GM21423 (cell line): Measurements from ENCODE around the gene RASSF4.
A peak's percentile ranks its signal among the peaks of the same experiment; 100 is the strongest.

ENCODE experiments used
- ATAC-seq: cut with Tn5 transposase; IDR thresholded peaks from one replicate; pipeline ENCODE4 v1.9.1; 2021; ENCODE audit warnings: mild to moderate bottlenecking, moderate library complexity; ENCODE audit not compliant: unreplicated experiment

The RASSF4 gene

DNA sequence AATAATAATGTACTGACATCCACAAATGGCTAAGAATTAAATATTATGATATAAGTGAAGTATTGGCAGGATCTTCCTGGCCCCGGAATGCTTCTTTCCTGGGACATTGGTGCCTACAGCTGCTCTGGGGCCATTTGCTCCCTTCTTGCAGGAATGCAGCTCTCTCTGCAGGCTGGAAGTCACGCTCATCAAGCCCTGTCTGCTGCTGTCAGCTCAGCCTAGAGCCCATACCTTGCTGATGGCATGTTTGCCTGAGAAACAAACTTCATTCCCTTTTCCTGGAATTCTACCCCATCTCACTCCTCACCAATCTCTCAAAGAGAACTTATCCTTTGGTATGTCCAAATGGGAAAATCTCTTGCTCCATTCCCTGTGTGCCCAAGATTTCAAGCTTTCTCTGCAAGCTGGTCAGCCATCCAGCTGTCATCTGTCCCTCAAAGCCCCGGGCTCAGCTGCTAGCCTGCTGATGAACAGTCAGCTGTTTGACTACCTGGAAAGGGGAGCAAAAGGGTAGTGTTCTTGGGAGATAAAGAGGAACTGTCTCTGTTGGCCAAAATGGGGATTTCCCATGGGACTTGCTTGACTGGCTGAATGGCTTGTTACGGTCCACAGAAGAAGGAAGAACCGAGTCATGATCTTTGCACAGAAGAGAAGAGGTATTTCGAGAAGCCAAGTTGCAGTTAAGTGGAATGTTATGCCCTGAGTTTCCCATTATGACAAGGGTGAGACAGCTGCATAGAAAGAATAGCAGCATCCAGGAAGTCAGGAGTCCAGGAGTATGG, 12.0 kb upstream of the RASSF4 start:
- ATAC-seq, result peak; percentile 64

DNA sequence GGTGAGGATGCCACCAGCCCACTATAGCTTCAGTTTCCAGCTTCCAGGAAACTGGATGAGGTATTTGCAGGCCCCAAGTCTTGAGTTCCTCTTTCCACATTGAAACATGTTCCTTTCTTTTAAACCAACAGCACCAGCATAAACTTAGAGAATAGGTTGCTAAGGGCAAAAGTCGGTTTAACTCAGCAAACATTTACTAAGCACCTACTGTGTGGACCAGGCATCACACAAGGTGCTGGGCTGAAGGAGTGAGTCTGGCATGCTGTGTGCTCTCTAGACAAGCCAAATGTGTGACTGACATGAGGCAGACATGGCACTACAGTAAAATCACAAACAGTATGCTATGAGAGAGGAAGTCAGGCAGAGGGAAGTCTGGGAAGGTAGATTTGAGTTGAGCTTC, 11.0 kb upstream of the RASSF4 start:
- ATAC-seq, result no peak

GRCh38 chr10:44949127-44949802, 10.3 kb upstream of the RASSF4 start:
- no peak for ATAC-seq

GRCh38 chr10:44949915-44950314, 9.7 kb upstream of the RASSF4 start:
- ATAC-seq, result no peak

DNA sequence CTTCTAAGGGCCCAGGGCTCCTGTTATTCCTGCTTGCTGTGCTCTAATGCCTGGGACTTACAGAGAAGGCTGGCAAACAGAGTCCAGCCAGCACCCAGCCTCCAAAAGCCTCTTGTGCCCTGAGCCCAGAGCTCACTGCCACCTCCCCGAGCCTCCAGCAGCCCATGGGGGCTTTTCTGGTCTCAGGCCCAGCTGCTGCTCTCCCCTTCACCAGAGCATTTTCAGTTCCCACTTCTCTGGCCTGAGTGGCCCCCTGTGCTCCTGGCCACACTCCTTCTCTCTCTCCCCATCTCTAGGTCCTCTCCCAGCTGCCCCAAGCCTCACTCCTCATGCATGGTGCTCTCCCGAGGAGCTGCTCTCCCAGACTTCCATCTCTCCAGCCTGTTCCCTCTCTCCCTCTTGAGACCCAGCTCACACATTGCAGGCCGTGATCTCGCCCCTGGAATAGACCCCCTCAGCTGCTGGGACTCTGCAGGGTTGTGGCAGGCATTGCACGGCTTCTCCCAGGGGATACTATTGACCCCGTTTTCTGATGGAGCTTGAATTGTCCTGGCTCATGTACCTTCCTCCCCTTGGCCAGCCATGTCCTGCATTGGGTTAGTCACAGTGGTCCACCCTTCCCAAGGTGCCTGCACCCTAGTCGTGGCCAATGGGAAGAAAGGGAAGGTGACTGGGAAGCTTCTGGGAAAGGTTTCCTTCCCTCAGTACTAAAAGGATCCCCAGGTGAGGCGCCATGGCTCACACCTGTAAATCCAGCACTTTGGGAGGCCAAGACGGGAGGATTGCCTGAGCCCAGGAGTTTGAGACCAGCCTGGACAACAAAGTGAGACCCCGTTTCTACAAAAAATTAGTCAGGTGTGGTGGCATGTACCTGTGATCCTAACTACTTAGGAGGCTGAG, 9.0 kb upstream of the RASSF4 start:
- no peak for ATAC-seq

- ATAC-seq, result no peak
Observed at GRCh38 chr10:44951576-44952226, 7.9 kb upstream of the RASSF4 start.

DNA sequence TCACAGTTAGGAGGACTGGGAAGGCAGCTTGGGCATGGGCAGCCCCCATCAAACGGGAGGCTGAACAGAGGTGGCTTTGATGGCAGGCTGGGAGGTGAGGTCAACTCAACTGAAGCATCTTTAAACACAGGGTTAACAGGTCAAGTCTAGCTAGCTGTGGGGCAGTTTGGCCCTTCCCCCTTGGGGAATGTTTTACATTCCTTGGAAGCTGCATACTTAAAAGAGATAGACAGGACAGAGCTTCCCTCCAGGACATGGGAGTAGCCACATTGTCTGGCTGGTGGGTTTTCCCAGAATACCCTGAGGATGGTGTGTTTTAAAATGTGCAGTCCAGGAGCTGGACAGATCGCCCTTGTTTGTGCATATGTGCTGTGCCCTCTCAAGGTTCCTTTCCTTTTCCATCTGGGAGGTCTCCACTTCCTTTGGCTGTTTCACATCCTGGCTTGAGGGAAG, 6.8 kb upstream of the RASSF4 start:
- no peak for ATAC-seq

GRCh38 chr10:44954042-44954441, 5.6 kb upstream of the RASSF4 start:
- no peak for ATAC-seq

DNA sequence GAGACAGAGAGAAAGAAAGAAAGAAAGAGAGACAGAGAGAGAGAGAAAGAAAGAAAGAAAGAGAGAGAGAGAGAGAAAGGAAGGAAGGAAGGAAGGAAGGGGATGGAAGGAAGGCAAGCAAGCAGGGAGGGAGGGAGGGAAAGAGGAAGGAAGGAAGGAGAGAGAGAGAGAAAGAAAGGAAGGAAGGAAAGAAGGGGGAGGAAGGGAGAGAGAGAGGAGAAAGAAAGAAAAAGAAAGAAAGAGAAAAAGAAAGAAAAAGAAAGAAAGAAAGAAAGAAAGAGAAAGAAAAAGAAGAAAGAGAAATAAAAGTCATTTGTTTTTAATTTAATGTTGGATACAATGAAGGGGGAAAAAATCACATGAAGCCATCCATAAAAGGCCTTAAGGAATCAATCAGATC, 4.6 kb upstream of the RASSF4 start:
- no peak for ATAC-seq

- no peak for ATAC-seq
Observed at GRCh38 chr10:44955413-44956070, 4.1 kb upstream of the RASSF4 start.

DNA sequence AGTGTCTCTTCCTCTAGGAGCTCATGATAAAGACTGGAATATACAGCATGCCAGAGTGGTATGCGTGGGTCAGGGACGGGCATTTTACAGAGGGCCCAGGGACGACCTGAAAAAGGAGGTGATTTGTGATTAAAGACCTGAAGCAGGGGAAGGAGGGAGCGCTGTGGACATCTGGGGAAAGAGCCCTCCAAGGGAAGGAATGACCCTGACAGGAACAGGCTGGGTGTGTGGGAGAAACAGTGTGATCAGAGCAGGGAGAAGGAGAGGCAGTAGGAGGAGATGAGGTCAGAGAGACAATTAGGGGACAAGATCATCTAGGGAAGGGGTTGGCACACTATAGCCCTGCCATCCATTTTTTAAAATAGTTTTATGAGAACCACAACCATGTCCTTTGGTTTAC, 3.4 kb upstream of the RASSF4 start:
- ATAC-seq, result no peak

DNA sequence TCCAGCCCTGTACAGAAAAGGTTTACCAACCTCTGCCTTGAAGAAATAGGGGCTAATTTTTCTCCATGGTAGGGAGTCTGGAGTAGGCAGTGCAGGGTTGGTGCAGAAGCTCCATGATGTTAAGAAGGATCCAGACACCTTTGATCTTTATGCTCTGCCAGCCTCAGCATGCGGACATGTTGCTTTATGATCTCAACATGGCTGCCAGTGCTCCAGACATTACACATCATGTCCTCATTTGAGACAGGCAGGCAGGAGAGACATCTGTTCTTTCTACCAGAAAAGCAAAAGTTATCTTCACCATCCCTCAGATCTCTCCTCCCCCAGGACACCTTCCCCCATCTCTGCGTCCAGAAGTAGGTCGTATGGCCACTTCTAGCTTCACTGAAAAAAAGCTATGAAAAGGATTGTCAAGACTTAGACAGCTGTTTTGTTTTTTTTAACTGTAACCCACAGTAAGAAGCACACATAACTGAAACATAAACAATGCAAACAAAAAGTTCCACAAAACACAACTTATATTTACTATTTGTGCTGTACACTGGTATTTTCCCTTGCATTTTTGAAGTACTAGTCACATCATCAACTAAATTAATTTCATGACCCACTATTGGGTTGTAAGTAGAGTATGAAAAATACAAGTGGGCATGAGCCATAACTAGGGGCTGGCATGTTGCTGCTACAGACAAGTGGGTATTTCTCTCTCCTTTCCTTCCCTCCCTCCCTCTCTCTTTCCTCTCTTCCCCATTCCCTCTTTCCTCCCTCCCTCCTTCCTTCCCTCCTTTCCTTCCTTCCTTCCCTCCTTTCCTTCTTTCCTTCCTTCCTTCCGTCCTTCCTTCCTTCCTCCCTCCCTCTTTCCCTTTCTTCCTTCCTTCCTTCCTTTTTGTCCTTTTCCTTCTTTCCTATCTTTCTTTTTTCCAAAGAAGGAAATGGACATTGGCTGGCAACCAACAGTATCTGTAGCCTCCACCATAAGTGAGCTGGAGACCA, 2.6 kb upstream of the RASSF4 start:
- ATAC-seq, result no peak

DNA sequence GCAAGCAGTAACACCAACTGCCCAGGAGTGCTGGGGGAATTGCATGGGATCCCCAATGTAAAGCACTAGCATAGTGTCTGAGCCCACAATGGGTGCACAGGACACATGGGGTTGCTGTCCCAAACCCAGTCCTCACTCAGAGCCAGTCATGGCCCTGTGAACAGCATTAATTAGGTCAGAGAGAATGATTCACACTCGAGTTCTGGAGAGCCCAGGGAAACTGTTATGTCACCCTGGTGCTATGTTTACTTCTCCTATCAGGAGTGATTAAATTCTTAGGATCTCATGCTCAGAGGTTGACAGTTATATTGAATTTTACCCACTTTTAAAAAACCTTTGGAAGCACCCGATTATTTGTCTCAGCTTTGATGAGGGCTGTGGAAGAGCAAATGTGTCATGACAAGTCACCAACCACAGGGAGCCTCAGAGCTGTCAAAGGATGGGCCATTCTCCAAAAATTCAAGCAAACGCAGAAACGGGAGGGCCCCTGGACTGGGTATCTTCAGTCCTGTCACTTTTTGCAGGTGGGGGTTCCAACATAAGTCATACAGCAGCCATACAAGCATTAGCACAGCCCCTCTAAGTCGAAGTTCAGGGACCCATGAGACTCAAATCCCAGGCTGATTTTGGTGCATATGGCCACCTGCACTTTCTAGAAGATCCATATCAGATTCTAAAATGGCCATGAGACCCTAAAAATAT, 1.3 kb upstream of the RASSF4 start:
- ATAC-seq, result no peak

GRCh38 chr10:44958898-44959246, 730 bp upstream of the RASSF4 start:
- no peak for ATAC-seq

GRCh38 chr10:44960088-44960460, 472 bp downstream of the RASSF4 start:
- ATAC-seq, result no peak

GRCh38 chr10:44960482-44961229, 1.1 kb downstream of the RASSF4 start:
- ATAC-seq, result no peak

- no peak for ATAC-seq
Observed at GRCh38 chr10:44961230-44961571, 1.6 kb downstream of the RASSF4 start.
